HG02623 (cell line): ENCODE data around the gene LILRB1.
"Not testable (repeated sequence)": the region's sequence is repeated elsewhere in the genome, so short reads cannot be mapped to it uniquely, and the experiment has no call there.

Source experiments
- ATAC-seq: cut with Tn5 transposase; IDR thresholded peaks from one replicate; pipeline ENCODE4 v1.9.1; 2021; ENCODE audit warnings: moderate library complexity; ENCODE audit not compliant: unreplicated experiment

LILRB1 gene

DNA sequence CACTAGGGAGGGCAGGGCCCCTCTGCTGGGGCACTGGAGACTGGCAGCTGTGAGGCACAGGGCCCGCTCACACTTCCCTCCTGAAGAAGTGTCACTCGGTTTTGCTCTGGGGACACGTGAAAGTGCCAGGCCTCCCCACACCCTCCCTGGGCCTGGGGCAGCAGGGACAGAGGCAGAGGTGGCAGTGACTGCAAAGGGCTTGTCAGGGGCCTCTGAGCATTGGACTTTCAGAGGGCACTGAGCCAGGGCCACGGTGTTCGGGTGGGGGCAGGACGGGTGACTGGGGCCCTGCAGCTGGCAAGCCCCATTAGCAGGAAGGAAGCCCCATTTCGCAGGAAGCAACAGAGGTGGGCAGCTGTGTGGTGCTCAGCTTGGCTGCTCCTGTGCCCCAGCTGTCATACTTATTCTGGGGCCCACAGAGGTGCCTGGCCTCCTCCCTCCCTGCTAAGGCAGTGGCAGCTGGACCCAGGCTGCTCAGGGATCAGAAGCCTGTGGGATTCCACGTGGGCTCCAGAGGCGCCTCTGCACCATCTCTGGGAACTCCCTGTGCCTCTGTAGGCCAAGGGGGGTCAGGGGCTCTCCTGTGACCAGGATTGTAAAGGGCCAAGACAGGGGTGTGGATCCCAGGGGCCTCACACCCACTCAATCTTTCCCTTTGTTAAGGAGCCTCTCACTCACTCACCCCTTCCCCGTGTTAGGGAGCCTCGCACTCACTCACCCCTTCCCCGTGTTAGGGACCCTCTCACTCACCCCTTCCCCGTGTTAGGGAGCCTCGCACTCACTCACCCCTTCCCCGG is 5.2 kb upstream of the LILRB1 start:
- ATAC-seq: not testable (repeated sequence)

GRCh38 chr19:54626757-54627156 is 3.5 kb upstream of the LILRB1 start:
- no peak for ATAC-seq

DNA sequence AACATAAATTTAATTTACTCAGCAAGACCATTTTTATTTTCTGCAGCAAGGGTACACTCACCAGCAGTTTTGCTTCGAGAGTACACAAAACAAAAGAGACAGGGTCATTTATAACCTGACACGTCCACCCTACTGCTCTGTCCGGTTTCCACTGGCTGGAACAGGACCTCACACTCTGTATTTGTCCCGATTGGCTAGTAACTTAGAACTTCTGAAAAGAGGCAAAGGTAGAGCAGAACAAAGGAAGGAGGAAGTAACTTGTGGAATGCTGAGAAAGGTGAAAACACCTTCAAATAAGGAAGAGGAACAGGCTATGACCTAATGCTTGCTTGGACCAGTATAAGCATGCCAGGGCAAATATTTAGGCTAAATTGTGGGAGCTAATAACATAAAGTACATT is 2.4 kb upstream of the LILRB1 start:
- not testable (repeated sequence) for ATAC-seq

GRCh38 chr19:54630782-54631181 is 498 bp downstream of the LILRB1 start:
- ATAC-seq: no peak

GRCh38 chr19:54631489-54632337 is 1.4 kb downstream of the LILRB1 start:
- not testable (repeated sequence) for ATAC-seq

DNA sequence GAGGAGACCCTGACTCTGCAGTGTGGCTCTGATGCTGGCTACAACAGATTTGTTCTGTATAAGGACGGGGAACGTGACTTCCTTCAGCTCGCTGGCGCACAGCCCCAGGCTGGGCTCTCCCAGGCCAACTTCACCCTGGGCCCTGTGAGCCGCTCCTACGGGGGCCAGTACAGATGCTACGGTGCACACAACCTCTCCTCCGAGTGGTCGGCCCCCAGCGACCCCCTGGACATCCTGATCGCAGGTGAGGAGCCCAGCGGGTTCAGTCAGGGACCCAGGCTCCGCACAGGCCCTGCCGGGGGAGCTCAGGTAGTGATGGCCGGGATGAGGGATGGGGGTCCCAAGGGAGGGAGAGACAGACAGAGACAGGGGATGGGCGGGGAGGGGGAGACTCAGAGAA is 2.2 kb downstream of the LILRB1 start:
- not testable (repeated sequence) for ATAC-seq

DNA sequence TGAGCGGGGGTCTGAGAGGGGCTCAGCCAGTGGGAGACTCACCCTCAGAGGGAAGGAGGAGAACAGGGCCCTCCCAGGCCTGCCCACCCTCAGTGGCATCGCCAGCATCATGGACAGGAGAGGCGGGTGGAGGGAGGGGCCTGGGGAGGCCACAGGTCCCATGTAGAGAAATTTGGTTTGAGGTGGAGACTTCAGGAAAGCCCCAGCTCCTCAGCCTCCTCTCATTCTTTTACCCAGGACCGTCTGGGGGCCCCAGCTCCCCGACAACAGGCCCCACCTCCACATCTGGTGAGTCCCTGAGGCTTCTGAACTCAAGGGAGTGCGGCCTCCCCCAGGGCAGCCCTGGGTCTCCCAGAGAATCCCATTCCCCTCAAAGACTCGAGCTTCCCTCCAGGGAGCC is 3.1 kb downstream of the LILRB1 start:
- ATAC-seq: no peak

GRCh38 chr19:54636081-54636480 is 5.8 kb downstream of the LILRB1 start:
- not testable (repeated sequence) for ATAC-seq

- ATAC-seq: no peak
These were observed 8.4 kb downstream of the LILRB1 start for GRCh38 chr19:54638683-54639082.

GRCh38 chr19:54642953-54643352 is 12.7 kb downstream of the LILRB1 start:
- not testable (repeated sequence) for ATAC-seq

GRCh38 chr19:54643583-54643982 is 13.3 kb downstream of the LILRB1 start:
- not testable (repeated sequence) for ATAC-seq

- ATAC-seq: no peak
These were observed 13.8 kb downstream of the LILRB1 start for GRCh38 chr19:54644056-54644455.

GRCh38 chr19:54646331-54646841 is 16.1 kb downstream of the LILRB1 start:
- no peak for ATAC-seq

GRCh38 chr19:54648129-54648528 is 17.8 kb downstream of the LILRB1 start:
- ATAC-seq: no peak

DNA sequence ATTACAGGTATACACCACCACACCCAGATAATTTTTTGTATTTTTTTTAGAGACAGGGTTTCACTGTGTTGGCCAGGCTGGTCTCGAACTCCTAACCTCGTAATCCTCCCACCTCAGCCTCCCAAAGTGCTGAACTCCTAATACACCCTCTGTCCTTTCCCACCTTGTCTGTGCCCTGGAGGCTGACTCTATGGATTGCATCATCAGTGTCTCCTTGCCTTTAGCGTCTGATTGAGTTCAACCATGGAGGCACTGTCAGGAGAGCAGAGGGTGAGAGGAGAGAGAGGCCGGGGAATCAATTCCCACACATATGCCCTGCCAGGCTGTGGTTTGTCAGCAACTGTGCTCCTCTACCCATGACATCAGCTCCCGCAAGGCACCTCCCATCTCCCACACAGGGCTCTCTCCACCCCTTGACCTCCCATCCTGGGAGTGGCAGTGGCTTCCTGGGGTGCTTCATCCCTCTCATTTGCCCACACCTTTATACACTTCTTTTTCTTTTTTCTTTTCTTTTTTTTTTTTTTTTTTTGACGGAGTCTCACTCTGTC is 19.9 kb downstream of the LILRB1 start:
- ATAC-seq: no peak

GRCh38 chr19:54653181-54653809 is 23.0 kb downstream of the LILRB1 start:
- no peak for ATAC-seq

- no peak for ATAC-seq
These were observed 24.4 kb downstream of the LILRB1 start for GRCh38 chr19:54654447-54655321.

DNA sequence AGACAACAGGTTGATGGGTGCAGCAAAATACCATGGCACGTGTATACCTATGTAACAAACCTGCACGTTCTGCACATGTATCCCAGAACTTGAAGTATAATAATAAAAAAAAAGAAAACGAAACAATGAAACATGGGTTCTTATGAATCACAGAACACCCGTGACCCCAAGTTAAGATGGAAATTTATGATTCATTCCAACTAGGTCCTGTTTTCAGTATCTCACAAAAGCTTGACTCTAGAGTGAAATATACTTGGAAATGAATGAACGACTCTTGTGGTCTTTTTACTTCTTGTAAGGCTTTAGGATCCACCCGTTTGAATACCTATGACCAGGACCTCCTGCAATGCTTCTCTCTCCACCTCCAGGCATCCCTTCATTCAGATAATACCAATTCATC is 29.0 kb downstream of the LILRB1 start:
- ATAC-seq: no peak

- ATAC-seq: no peak
These were observed 30.0 kb downstream of the LILRB1 start for GRCh38 chr19:54660306-54660705.

DNA sequence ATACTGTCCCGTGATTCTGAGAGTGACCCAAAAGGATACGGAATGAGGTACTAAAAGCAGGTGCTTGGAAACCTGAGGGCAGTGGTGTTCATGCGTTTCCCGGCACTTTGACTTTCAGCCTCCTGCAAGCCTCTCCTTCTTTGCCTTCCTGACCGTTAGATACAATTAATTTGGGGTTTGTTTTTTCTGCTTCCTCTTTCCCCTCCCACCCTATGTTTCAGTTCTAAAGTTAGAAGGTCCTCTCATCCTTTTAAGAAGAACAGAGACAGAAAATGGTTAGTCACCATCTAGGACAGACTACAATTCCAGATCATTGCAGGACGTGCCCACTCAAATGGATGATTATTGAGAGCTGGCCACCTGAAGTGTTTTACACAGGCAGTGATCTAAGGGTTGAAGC is 30.7 kb downstream of the LILRB1 start:
- ATAC-seq: no peak
